Lower lobe of right lung (tissue), 2 donors: ENCODE measurements around the gene UBL5. TPM values are rescaled to one million over a fixed set of nuclear protein-coding genes. Genes with fewer than 3 reads are reported as not detected.

ENCODE experiments used
- ATAC-seq, 2 donors: fragments of 200-7000 bp; cut with Tn5 transposase; one replicate each; pipeline ENCODE4 v1.9.1; 2020 to 2022; ENCODE audit warnings: mild to moderate bottlenecking in 2 of 2, moderate library complexity in 2 of 2
- DNase-seq: peaks from one replicate; pipeline ENCODE4 v3.0.0-alpha.2; 2020
- H3K27ac ChIP-seq: fragments of 200-600 bp; one replicate; pipeline ENCODE4 v1.8.0; 2022
- H3K27me3 ChIP-seq: fragments of 200-600 bp; one replicate; pipeline ENCODE4 v1.8.0; 2022; ENCODE audit warnings: low read depth
- H3K36me3 ChIP-seq: fragments of 200-600 bp; one replicate; pipeline ENCODE4 v1.8.0; 2022; ENCODE audit warnings: mild to moderate bottlenecking
- H3K4me1 ChIP-seq: fragments of 200-600 bp; one replicate; pipeline ENCODE4 v1.8.0; 2022
- H3K4me3 ChIP-seq: fragments of 200-600 bp; one replicate; pipeline ENCODE4 v1.8.0; 2022; ENCODE audit warnings: mild to moderate bottlenecking
- H3K9me3 ChIP-seq: fragments of 200-600 bp; one replicate; pipeline ENCODE4 v1.8.0; 2022
- intact Hi-C: fragments of 100-400 bp; cut with DNase I; formaldehyde crosslinking; loops from one replicate; pipeline ENCODE4 v1.11.0; 2022
- total RNA-seq: library from RNA; stranded (reverse); fragmentation: NEBNext Ultra II Directional; extraction: Animal tissue kit (Norgen Biotek cat#: 25700); gene quantifications from one replicate; pipeline ENCODE4 v1.2.1, GENCODE V29; 2021
- TF ChIP-seq, protein P1 (sequence below): fragments of 200-600 bp; IDR thresholded peaks from one replicate; pipeline ENCODE4 v1.8.0; 2022; ENCODE audit warnings: antibody characterized with exemption, mild to moderate bottlenecking
- donor health status: DM: no; HTN: yes; CAD: no; lungs with severe emphysema.

Gene UBL5
- total RNA-seq, 1 donor from 2014 or later: 241 TPM

- TF ChIP-seq, protein P1, sequence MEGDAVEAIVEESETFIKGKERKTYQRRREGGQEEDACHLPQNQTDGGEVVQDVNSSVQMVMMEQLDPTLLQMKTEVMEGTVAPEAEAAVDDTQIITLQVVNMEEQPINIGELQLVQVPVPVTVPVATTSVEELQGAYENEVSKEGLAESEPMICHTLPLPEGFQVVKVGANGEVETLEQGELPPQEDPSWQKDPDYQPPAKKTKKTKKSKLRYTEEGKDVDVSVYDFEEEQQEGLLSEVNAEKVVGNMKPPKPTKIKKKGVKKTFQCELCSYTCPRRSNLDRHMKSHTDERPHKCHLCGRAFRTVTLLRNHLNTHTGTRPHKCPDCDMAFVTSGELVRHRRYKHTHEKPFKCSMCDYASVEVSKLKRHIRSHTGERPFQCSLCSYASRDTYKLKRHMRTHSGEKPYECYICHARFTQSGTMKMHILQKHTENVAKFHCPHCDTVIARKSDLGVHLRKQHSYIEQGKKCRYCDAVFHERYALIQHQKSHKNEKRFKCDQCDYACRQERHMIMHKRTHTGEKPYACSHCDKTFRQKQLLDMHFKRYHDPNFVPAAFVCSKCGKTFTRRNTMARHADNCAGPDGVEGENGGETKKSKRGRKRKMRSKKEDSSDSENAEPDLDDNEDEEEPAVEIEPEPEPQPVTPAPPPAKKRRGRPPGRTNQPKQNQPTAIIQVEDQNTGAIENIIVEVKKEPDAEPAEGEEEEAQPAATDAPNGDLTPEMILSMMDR: peak; percentile 21
- Histone ChIP-seq H3K4me3 (no peak overlapping the region), H3K27me3 (no peaks in the 10 kb centered on the region), H3K36me3 (peaks cover 73% of the 10 kb centered on the region), H3K9me3 (no peaks in the 10 kb centered on the region), H3K27ac (no peak overlapping the region), H3K4me1 (no peaks in the 10 kb centered on the region)
- intact Hi-C loops: no loop called here
- peak; percentile 20 to 28 for ATAC-seq
- no peak for DNase-seq
Observed at GRCh38 chr19:9847087-9847671, 19.5 kb downstream of the UBL5 start.

GRCh38 chr19:9848060-9848459 is 20.3 kb downstream of the UBL5 start:
- Histone ChIP-seq H3K27me3 (no peaks in the 10 kb centered on the region), H3K27ac (no peak overlapping the region), H3K36me3 (peaks cover 65% of the 10 kb centered on the region), H3K9me3 (no peaks in the 10 kb centered on the region), H3K4me3 (no peak overlapping the region), H3K4me1 (no peaks in the 10 kb centered on the region)
- ATAC-seq (no peak), DNase-seq (no peak)
- TF ChIP-seq, protein P1: peak; percentile 30
- intact Hi-C loops: no loop called here

DNA sequence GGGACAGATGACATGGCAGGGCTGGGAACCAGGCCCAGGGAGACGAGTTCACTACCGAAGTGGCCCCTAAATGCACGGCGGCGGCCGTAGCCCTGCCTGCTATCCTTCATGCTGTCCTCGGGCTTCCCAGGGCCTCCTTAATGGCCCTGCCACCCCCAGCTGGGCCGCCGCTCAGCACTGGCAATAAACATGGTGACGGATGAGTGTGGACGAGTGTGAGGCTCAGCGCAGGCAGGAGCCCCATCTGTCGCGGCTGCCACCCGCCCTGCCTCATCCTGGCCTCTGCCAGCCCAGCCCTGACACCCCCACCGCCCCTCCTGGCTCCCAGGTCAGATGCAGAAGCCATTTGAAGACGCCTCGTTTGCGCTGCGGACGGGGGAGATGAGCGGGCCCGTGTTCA is 21.0 kb downstream of the UBL5 start:
- intact Hi-C loops: no loop called here
- H3K4me1 ChIP-seq: no peaks in the 10 kb centered on the region
- DNase-seq (no peak), ATAC-seq (no peak)
- no peaks in the 10 kb centered on the region for H3K27me3 ChIP-seq
- no peak overlapping the region for H3K27ac ChIP-seq
- TF ChIP-seq, protein P1: no peak
- no peak overlapping the region for H3K4me3 ChIP-seq
- peaks cover 63% of the 10 kb centered on the region for H3K36me3 ChIP-seq
- no peaks in the 10 kb centered on the region for H3K9me3 ChIP-seq

- intact Hi-C loops: no loop called here
- ATAC-seq (no peak), DNase-seq (no peak)
- TF ChIP-seq, protein P1: no peak
- H3K4me3 ChIP-seq: no peak overlapping the region
- peaks cover 53% of the 10 kb centered on the region for H3K36me3 ChIP-seq
- no peaks in the 10 kb centered on the region for H3K4me1 ChIP-seq
- H3K9me3 ChIP-seq: no peaks in the 10 kb centered on the region
- no peak overlapping the region for H3K27ac ChIP-seq
- no peaks in the 10 kb centered on the region for H3K27me3 ChIP-seq
Observed at GRCh38 chr19:9849791-9850190, 22.1 kb downstream of the UBL5 start.

GRCh38 chr19:9850235-9850959 is 22.7 kb downstream of the UBL5 start:
- Histone ChIP-seq H3K36me3 (peaks cover 47% of the 10 kb centered on the region), H3K27me3 (no peaks in the 10 kb centered on the region), H3K27ac (no peak overlapping the region), H3K9me3 (no peaks in the 10 kb centered on the region), H3K4me1 (no peaks in the 10 kb centered on the region), H3K4me3 (no peak overlapping the region)
- ATAC-seq (no peak), DNase-seq (no peak)
- TF ChIP-seq, protein P1: no peak
- intact Hi-C loops: no loop called here
